BLaER1 treated with 17β-estradiol and CSF1 and Interleukin-3, amounts not matched to agents 10 nM and 100 nM (cell line): ENCODE data around the gene UROC1.

Source experiments
- H3K27ac ChIP-seq, 11 experiments: shearing (Covaris generic); formaldehyde crosslinking; 2 replicates each; pipeline ENCODE4 v1.8.1; 2022
- H3K27me3 ChIP-seq, 11 experiments: shearing (Covaris generic); formaldehyde crosslinking; 2 replicates each; pipeline ENCODE4 v1.8.1; 2022
- H3K36me3 ChIP-seq, 11 experiments: shearing (Covaris generic); formaldehyde crosslinking; 2 replicates each; pipeline ENCODE4 v1.8.1; 2022
- H3K4me1 ChIP-seq, 10 experiments: shearing (Covaris generic); formaldehyde crosslinking; 2 replicates each; pipeline ENCODE4 v1.8.1; 2022
- H3K4me2 ChIP-seq, 11 experiments: shearing (Covaris generic); formaldehyde crosslinking; 2 replicates each; pipeline ENCODE4 v1.8.1; 2022
- H3K4me3 ChIP-seq, 10 experiments: shearing (Covaris generic); formaldehyde crosslinking; 2 replicates each; pipeline ENCODE4 v1.8.1; 2022
- H3K9ac ChIP-seq, 11 experiments: shearing (Covaris generic); formaldehyde crosslinking; 2 replicates each; pipeline ENCODE4 v1.8.1; 2022
- H3K9me3 ChIP-seq, 11 experiments: shearing (Covaris generic); formaldehyde crosslinking; replicated peaks in 1 of 11; 2 replicates each; pipeline ENCODE4 v1.8.1; 2022
- H4K20me1 ChIP-seq, 11 experiments: shearing (Covaris generic); formaldehyde crosslinking; 2 replicates each; pipeline ENCODE4 v1.8.1; 2022
- Cebpa-rat ChIP-seq, 11 experiments: shearing (Covaris generic); IDR thresholded peaks; 2 replicates each; pipeline ENCODE4 v1.8.1; 2022

UROC1 gene

DNA sequence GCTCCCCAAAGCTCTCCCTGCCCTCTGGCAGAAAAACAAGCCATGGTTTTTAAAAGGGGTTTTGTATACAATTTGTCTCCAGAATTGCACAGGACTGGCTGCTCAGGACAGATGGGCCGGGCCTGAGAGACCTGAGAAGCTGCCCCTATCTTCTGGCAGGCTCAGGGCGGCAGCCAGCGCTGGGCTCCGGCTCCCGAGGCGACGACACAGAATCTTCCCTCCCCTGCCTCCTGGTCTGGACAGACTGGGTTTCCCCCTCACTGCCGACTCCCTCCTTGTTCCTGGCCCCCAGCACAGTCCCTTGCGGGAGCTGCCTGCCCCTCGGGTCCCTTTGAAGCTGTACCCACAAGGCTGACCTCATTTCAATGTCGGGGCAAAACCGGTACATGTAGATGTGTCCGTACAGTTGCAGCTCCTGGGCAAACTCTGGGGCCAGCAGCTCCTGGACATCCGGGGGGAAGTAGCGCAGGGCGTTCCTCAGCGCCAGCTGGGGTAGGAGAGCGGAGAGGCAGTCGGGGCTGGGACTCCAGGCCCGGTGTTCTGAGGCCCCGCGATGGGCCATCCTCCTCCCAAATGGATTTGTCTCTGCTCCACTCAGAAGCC, 7.2 kb downstream of the UROC1 start:
- Histone ChIP-seq H3K9me3 (no peaks in the 10 kb centered on the region), H3K27me3 (no peaks in the 10 kb centered on the region), H3K36me3 (no peaks in the 10 kb centered on the region), H3K4me3 (no peak overlapping the region), H3K9ac (peak overlapping the region in 1 of 11 experiments; percentile 2; a peak in 1 of 22 replicates), H3K4me1 (peaks cover 0 to 10% (median 4%) of the 10 kb centered on the region in 10 experiments; a peak in 4 of 20 replicates), H3K4me2 (peak overlapping the region in 4 of 11 experiments; percentile 17 to 29 (median 22); a peak in 5 of 22 replicates), H4K20me1 (peaks cover 0 to 14% (median 0%) of the 10 kb centered on the region in 11 experiments; a peak in 3 of 22 replicates), H3K27ac (no peak overlapping the region)
- no peak for TF ChIP-seq Cebpa-rat (IDR thresholded peaks at IDR 0.05)

DNA sequence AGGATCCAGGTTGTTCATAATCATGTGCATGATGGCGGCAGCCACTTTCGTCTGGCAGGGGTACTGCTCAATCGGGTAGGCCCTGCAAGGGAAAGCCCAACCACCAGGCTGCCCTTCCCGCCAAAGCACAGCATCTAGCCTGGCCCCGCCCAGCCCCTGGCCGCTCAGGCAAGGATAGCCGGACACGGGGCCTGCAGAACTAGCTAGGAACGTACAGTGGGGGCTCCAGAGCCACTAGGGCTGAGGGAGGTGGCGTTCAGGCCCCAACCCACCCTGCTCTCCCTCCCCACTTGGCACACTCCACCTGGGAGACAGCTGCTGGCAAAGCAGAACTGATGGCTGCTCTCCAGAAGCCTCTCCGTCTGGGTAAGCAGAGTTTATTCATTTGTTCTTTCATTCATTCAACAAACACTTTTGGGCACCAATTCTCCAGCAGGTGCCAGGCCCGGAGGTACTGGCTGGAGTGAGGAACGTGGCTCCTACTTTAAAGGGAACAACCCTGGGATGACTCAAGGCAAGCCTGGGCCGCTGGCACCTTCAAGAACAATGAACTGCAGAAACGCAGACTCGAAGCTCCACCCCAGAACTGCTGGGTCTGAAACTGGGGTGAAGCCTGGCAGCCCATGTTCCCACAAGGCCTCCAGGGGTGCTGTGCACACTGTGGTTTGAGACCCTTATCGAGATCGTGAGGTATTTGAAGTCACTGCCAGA, 7.8 kb downstream of the UROC1 start:
- Histone ChIP-seq H3K27me3 (no peaks in the 10 kb centered on the region), H4K20me1 (peaks cover 0 to 14% (median 0%) of the 10 kb centered on the region in 11 experiments; a peak in 3 of 22 replicates), H3K36me3 (no peaks in the 10 kb centered on the region), H3K4me2 (peak overlapping the region in 4 of 11 experiments; percentile 17 to 29 (median 22); a peak in 4 of 22 replicates), H3K9me3 (no peaks in the 10 kb centered on the region), H3K9ac (peak overlapping the region in 1 of 11 experiments; percentile 2; a peak in 1 of 22 replicates), H3K4me3 (no peak overlapping the region), H3K27ac (no peak overlapping the region), H3K4me1 (peaks cover 0 to 10% (median 4%) of the 10 kb centered on the region in 10 experiments; a peak in 4 of 20 replicates)
- no peak for TF ChIP-seq Cebpa-rat (IDR thresholded peaks at IDR 0.05)

DNA sequence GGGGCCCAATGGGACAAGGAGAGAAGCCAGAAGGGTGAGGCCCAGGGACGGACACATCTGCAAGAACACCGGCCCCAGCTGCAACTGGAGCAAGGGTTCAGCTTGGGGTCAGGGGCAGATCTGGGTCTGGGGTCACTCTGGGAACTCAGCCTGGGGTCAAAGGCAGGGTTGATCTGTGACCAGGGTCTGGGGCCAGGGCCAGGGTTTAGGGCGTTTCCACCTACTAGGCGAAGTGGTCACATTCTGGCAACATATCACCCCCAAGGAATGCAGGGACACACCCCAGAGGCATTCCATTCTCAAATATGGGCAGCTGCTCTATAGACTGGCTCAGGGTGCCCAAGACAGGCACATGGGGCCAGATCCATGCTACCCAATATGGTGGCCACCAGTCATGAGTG, 9.0 kb downstream of the UROC1 start:
- H4K20me1 ChIP-seq = peaks cover 0 to 12% (median 0%) of the 10 kb centered on the region in 11 experiments; a peak in 3 of 22 replicates
- H3K9me3 ChIP-seq = no peaks in the 10 kb centered on the region
- peaks cover 0 to 10% (median 4%) of the 10 kb centered on the region in 10 experiments; a peak in 4 of 20 replicates for H3K4me1 ChIP-seq
- H3K4me2 ChIP-seq = no peak overlapping the region
- no peak overlapping the region for H3K27ac ChIP-seq
- no peak overlapping the region for H3K9ac ChIP-seq
- H3K36me3 ChIP-seq = no peaks in the 10 kb centered on the region
- no peaks in the 10 kb centered on the region for H3K27me3 ChIP-seq
- TF ChIP-seq Cebpa-rat (IDR thresholded peaks at IDR 0.05) = no peak
- no peak overlapping the region for H3K4me3 ChIP-seq

DNA sequence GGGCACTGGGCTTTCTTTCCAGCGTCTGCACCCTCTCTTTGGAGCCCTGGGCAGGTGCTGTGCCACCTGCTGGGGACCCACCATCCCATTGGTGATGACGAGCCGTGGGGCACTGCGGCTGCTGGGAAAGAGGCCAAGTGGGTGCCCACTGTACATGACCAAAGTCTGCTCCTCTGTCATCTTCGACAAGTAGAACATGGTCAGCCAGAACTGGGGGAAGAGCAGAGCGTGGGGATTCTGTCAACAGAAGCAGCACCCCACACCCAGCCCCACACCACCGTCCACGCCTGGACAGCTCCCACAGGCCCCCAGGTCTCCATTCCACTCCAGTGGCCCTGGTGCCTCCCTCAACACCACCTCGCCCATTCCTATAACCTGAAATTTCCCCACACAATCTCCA, 9.7 kb downstream of the UROC1 start:
- Histone ChIP-seq H3K4me1 (peaks cover 0 to 10% (median 4%) of the 10 kb centered on the region in 10 experiments; a peak in 4 of 20 replicates), H3K9ac (no peak overlapping the region), H3K9me3 (no peaks in the 10 kb centered on the region), H3K27ac (no peak overlapping the region), H4K20me1 (peaks cover 0 to 9% (median 0%) of the 10 kb centered on the region in 11 experiments; a peak in 3 of 22 replicates), H3K27me3 (no peaks in the 10 kb centered on the region), H3K36me3 (no peaks in the 10 kb centered on the region), H3K4me3 (no peak overlapping the region), H3K4me2 (no peak overlapping the region)
- TF ChIP-seq Cebpa-rat (IDR thresholded peaks at IDR 0.05) = no peak

GRCh38 chr3:126503701-126504100, 13.9 kb downstream of the UROC1 start:
- Histone ChIP-seq H3K27me3 (no peaks in the 10 kb centered on the region), H3K27ac (no peak overlapping the region), H3K4me3 (no peak overlapping the region), H3K36me3 (no peaks in the 10 kb centered on the region), H4K20me1 (peaks cover 0 to 4% (median 0%) of the 10 kb centered on the region in 11 experiments; a peak in 3 of 22 replicates), H3K9ac (no peak overlapping the region), H3K4me1 (peaks cover 0 to 35% (median 30%) of the 10 kb centered on the region in 10 experiments; a peak in 16 of 20 replicates), H3K9me3 (no peaks in the 10 kb centered on the region), H3K4me2 (no peak overlapping the region)
- no peak for TF ChIP-seq Cebpa-rat (IDR thresholded peaks at IDR 0.05)

DNA sequence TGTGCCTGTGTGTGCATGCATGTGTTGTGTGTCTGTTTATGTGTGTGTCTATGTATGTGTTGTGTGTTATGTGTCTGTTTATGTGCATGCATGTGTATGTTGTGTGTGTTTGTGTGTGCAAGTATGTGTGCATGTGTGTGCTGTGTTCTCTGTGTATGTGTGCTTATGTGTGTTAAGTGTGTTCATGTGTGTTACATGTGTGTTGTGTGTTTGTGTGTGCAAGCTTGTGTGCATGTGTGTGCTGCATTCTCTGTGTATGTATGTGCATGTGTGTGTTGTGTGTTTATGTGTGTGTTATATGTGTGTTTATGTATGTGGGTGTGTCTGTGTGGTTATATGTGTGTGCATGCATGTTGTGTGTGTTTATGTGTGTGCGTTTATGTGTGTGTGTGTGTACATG, 14.9 kb downstream of the UROC1 start:
- Histone ChIP-seq H3K4me2 (no peak overlapping the region), H3K4me1 (peaks cover 4 to 45% (median 40%) of the 10 kb centered on the region in 10 experiments; a peak in 19 of 20 replicates), H3K9me3 (no peaks in the 10 kb centered on the region), H3K36me3 (no peaks in the 10 kb centered on the region), H4K20me1 (peaks cover 0 to 4% (median 0%) of the 10 kb centered on the region in 11 experiments; a peak in 3 of 22 replicates), H3K27ac (no peak overlapping the region), H3K4me3 (no peak overlapping the region), H3K9ac (no peak overlapping the region), H3K27me3 (no peaks in the 10 kb centered on the region)
- TF ChIP-seq Cebpa-rat (IDR thresholded peaks at IDR 0.05) = no peak

DNA sequence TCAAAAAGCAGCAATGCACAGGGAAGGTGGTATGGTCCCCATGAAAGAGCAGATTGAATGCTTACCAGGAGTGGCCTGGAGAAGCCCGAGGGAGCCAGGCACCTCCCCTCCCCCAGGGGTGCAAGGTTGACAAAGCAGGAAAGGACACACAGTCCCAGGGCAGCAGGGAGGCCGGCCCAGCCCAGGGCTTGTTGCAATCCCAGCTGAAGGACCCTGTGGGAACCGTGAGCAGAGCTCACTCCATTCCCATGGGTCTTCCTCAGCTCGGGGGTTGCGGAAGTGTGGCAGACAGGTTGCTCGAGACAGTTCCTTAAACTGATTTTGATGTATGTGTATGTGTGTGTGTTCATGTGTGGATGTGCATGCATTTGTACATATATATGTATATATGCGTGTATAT, 15.8 kb downstream of the UROC1 start:
- Histone ChIP-seq H3K4me2 (peak overlapping the region in 10 of 11 experiments; percentile 0 to 74 (median 62); a peak in 16 of 22 replicates), H4K20me1 (peaks cover 0 to 4% (median 0%) of the 10 kb centered on the region in 11 experiments; a peak in 3 of 22 replicates), H3K36me3 (no peaks in the 10 kb centered on the region), H3K4me3 (no peak overlapping the region), H3K27ac (no peak overlapping the region), H3K9me3 (no peaks in the 10 kb centered on the region), H3K27me3 (no peaks in the 10 kb centered on the region), H3K9ac (no peak overlapping the region; a peak in 1 of 22 replicates), H3K4me1 (peaks cover 13 to 54% (median 49%) of the 10 kb centered on the region in 10 experiments)
- no peak for TF ChIP-seq Cebpa-rat (IDR thresholded peaks at IDR 0.05)

DNA sequence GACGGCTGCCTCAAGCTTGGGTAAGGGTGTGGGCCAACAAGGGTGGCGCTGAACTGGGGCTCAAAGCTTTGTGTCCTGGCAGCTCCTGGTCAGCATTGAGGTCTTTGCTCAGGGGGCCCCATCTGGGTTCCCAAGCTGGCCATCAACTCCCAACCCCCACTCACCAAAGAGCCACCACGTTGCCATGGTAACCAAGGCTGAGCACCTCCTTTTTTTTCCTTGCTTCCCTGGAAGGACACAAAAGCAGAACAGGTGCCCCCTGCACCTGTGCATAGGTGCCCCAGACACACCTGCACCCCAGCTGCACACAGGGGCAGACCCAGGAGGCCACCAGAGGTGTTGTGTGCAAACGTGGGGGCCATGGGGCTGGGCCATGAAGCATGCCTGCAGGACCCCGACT, 16.5 kb downstream of the UROC1 start:
- Histone ChIP-seq H3K36me3 (no peaks in the 10 kb centered on the region), H3K4me3 (no peak overlapping the region), H3K27ac (no peak overlapping the region), H3K4me2 (peak overlapping the region in 9 of 11 experiments; percentile 6 to 74 (median 62); a peak in 16 of 22 replicates), H3K4me1 (peaks cover 14 to 60% (median 55%) of the 10 kb centered on the region in 10 experiments), H3K9ac (no peak overlapping the region), H3K9me3 (no peaks in the 10 kb centered on the region), H3K27me3 (no peaks in the 10 kb centered on the region), H4K20me1 (peaks cover 0 to 4% (median 0%) of the 10 kb centered on the region in 11 experiments; a peak in 3 of 22 replicates)
- TF ChIP-seq Cebpa-rat (IDR thresholded peaks at IDR 0.05) = no peak

- Histone ChIP-seq H3K4me2 (peak overlapping the region in 7 of 11 experiments; percentile 20 to 72 (median 62); a peak in 9 of 22 replicates), H3K36me3 (no peaks in the 10 kb centered on the region), H3K4me1 (peaks cover 14 to 70% (median 64%) of the 10 kb centered on the region in 10 experiments), H3K4me3 (no peak overlapping the region), H3K9ac (no peak overlapping the region), H3K27me3 (no peaks in the 10 kb centered on the region), H3K27ac (no peak overlapping the region), H4K20me1 (peaks cover 0 to 4% (median 0%) of the 10 kb centered on the region in 11 experiments; a peak in 3 of 22 replicates), H3K9me3 (no peaks in the 10 kb centered on the region)
- TF ChIP-seq Cebpa-rat (IDR thresholded peaks at IDR 0.05) = no peak
Observed at GRCh38 chr3:126500016-126500415, 17.6 kb downstream of the UROC1 start.
